Esophagus squamous epithelium (tissue), 4 donors: ENCODE results near the gene KRT6B.

ENCODE experiments used
- POLR2A ChIP-seq, 4 donors: fragments of 450-650 bp; IDR thresholded peaks; one replicate each; pipeline ENCODE4 v1.6.1; 2017; ENCODE audit warnings: antibody characterized with exemption in 4 of 4, mild to moderate bottlenecking in 4 of 4, moderate library complexity in 3 of 4
- TF ChIP-seq, protein P1 (sequence below), 6 experiments: fragments of 450-650 bp in 4 of 6; fragments of 200-600 bp in 2 of 6; sonication (generic) in 2 of 6; IDR thresholded peaks; one replicate each; pipeline ENCODE4 v1.5.1; 2016 to 2019; ENCODE audit warnings: antibody characterized with exemption in 6 of 6, mild to moderate bottlenecking in 4 of 6, moderate library complexity in 4 of 6

DNA sequence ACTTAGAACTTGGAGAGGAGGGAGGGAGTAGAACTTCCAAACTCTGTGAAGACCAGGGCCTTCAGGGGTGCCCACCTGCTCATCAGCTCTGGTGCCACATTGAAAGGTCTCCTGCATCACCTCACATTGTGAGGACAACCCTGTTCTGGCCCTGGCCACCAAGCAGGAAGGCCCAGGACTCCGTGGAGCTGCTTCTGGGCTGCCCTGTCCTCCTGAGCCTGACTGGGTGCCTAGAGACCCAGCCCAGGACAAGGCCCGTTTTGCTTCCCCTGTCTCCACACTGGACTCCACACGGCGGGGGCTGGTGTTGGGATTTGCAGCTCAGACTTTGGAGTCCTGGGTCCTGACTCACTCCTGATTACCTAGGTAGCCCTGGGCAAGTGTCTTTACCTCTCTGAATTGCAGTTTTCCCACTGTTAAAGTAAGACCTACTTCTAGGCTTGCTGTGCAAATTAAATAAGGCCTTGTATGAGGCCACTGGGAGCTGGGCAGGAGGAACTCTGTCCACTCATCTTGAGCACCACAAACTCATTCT lies 33.3 kb downstream of the KRT6B start:
- TF ChIP-seq, protein P1, sequence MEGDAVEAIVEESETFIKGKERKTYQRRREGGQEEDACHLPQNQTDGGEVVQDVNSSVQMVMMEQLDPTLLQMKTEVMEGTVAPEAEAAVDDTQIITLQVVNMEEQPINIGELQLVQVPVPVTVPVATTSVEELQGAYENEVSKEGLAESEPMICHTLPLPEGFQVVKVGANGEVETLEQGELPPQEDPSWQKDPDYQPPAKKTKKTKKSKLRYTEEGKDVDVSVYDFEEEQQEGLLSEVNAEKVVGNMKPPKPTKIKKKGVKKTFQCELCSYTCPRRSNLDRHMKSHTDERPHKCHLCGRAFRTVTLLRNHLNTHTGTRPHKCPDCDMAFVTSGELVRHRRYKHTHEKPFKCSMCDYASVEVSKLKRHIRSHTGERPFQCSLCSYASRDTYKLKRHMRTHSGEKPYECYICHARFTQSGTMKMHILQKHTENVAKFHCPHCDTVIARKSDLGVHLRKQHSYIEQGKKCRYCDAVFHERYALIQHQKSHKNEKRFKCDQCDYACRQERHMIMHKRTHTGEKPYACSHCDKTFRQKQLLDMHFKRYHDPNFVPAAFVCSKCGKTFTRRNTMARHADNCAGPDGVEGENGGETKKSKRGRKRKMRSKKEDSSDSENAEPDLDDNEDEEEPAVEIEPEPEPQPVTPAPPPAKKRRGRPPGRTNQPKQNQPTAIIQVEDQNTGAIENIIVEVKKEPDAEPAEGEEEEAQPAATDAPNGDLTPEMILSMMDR (IDR thresholded peaks at IDR 0.05): no peak
- no peak for TF ChIP-seq POLR2A (IDR thresholded peaks at IDR 0.05)
